ENCODE results near the gene CDK8.

CDK8 gene

DNA sequence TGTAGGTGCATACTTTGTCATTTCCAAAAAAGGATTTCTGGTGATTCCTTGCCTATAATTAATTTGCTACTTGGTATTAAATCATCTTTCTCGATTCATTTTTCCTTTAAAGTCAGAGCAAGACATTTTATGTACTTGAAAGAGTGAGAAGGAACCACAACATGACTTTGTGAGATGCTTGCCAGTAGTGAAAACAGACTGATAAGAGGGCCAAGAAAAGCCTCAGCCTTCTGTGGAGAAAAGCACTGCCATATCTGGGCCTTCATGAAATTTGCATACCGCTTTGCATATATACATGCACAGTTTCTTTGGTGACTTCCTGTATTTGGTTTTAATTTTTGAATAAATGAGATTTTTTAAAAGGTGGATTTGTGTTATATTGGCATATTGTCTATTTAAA lies 128.4 kb downstream of the CDK8 start:
- Histone ChIP-seq H3K9me3 (ENCODE audit: control insufficient read depth, low read length) (no peaks in the 10 kb centered on the region), H3K36me3 (ENCODE audit: control insufficient read depth, insufficient read depth, low read length, severe bottlenecking) (peaks cover 16% of the 10 kb centered on the region), H3K9ac (ENCODE audit: low read length) (no peak overlapping the region), H3K4me3 (ENCODE audit: low read length) (no peak overlapping the region), H3K4me1 (ENCODE audit: control insufficient read depth, insufficient read depth, low read length) (peaks cover 12% of the 10 kb centered on the region), H3K27me3 (replicated peaks; ENCODE audit: control insufficient read depth, insufficient read depth, low read length) (no peaks in the 10 kb centered on the region)
- no peak for DNase-seq (ENCODE audit: low read depth)

GRCh38 chr13:26382835-26383234 lies 128.9 kb downstream of the CDK8 start:
- Histone ChIP-seq H3K27me3 (replicated peaks; ENCODE audit: control insufficient read depth, insufficient read depth, low read length) (no peaks in the 10 kb centered on the region), H3K4me3 (ENCODE audit: low read length) (no peak overlapping the region), H3K9me3 (ENCODE audit: control insufficient read depth, low read length) (no peaks in the 10 kb centered on the region), H3K9ac (ENCODE audit: low read length) (no peak overlapping the region), H3K36me3 (ENCODE audit: control insufficient read depth, insufficient read depth, low read length, severe bottlenecking) (peaks cover 21% of the 10 kb centered on the region), H3K4me1 (ENCODE audit: control insufficient read depth, insufficient read depth, low read length) (peaks cover 9% of the 10 kb centered on the region)
- DNase-seq (ENCODE audit: low read depth): no peak

- no peak overlapping the region for H3K4me3 ChIP-seq (ENCODE audit: low read length)
- H3K9me3 ChIP-seq (ENCODE audit: control insufficient read depth, low read length): no peaks in the 10 kb centered on the region
- no peaks in the 10 kb centered on the region for H3K27me3 ChIP-seq (replicated peaks; ENCODE audit: control insufficient read depth, insufficient read depth, low read length)
- H3K9ac ChIP-seq (ENCODE audit: low read length): no peak overlapping the region
- H3K4me1 ChIP-seq (ENCODE audit: control insufficient read depth, insufficient read depth, low read length): no peaks in the 10 kb centered on the region
- H3K36me3 ChIP-seq (ENCODE audit: control insufficient read depth, insufficient read depth, low read length, severe bottlenecking): peaks cover 28% of the 10 kb centered on the region
- no peak for DNase-seq (ENCODE audit: low read depth)
These were observed 130.7 kb downstream of the CDK8 start for GRCh38 chr13:26384587-26384986.

DNA sequence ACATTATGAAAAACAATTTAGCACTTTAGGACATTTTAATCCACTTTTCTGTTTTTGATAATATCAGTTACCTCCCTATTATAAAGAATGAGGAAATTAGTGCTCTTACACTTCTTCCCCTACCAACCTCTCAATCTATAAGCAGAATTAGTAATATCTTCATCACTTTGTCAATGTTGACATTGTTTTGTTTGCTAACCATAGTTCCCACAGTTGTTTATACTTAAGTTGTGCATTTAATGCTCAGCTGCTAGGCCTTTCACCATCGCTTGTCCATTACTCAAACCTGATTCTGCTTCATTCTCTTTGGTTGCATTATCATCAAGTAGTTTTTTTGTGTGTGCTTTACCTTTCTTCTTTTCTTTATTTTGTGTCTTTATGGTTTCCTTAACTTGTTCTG lies 132.1 kb downstream of the CDK8 start:
- H3K9ac ChIP-seq (ENCODE audit: low read length): no peak overlapping the region
- H3K4me1 ChIP-seq (ENCODE audit: control insufficient read depth, insufficient read depth, low read length): no peaks in the 10 kb centered on the region
- no peaks in the 10 kb centered on the region for H3K27me3 ChIP-seq (replicated peaks; ENCODE audit: control insufficient read depth, insufficient read depth, low read length)
- H3K4me3 ChIP-seq (ENCODE audit: low read length): no peak overlapping the region
- no peaks in the 10 kb centered on the region for H3K9me3 ChIP-seq (ENCODE audit: control insufficient read depth, low read length)
- no peak for DNase-seq (ENCODE audit: low read depth)
- peaks cover 28% of the 10 kb centered on the region for H3K36me3 ChIP-seq (ENCODE audit: control insufficient read depth, insufficient read depth, low read length, severe bottlenecking)

- Histone ChIP-seq H3K9me3 (ENCODE audit: control insufficient read depth, low read length) (no peaks in the 10 kb centered on the region), H3K4me3 (ENCODE audit: low read length) (no peak overlapping the region), H3K27me3 (replicated peaks; ENCODE audit: control insufficient read depth, insufficient read depth, low read length) (no peaks in the 10 kb centered on the region), H3K36me3 (ENCODE audit: control insufficient read depth, insufficient read depth, low read length, severe bottlenecking) (peaks cover 25% of the 10 kb centered on the region), H3K4me1 (ENCODE audit: control insufficient read depth, insufficient read depth, low read length) (no peaks in the 10 kb centered on the region), H3K9ac (ENCODE audit: low read length) (no peak overlapping the region)
- no peak for DNase-seq (ENCODE audit: low read depth)
These were observed 136.3 kb downstream of the CDK8 start for GRCh38 chr13:26390203-26390602.

DNA sequence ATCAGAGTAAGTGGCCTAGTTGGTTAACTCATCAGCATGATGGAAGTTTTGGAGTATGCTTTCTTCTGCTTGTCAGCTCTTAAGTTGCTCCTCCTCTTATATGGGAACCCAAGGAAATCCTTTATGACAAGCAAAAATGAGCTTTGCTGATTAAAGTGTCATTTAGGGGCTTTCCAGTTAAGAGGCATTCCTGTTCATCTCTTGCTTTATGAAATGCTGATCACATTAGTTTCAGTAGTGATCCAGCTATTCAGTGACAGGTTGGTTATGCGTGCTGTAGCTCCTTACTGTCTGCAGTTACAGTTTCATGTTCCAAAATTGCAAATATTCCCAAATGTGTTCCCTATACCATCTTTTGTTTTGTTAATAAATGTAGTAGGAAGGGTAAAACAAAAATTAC lies 146.6 kb downstream of the CDK8 start:
- Histone ChIP-seq H3K27me3 (replicated peaks; ENCODE audit: control insufficient read depth, insufficient read depth, low read length) (no peaks in the 10 kb centered on the region), H3K9me3 (ENCODE audit: control insufficient read depth, low read length) (no peaks in the 10 kb centered on the region), H3K36me3 (ENCODE audit: control insufficient read depth, insufficient read depth, low read length, severe bottlenecking) (peaks cover 42% of the 10 kb centered on the region), H3K4me1 (ENCODE audit: control insufficient read depth, insufficient read depth, low read length) (no peaks in the 10 kb centered on the region), H3K9ac (ENCODE audit: low read length) (no peak overlapping the region), H3K4me3 (ENCODE audit: low read length) (no peak overlapping the region)
- no peak for DNase-seq (ENCODE audit: low read depth)

DNA sequence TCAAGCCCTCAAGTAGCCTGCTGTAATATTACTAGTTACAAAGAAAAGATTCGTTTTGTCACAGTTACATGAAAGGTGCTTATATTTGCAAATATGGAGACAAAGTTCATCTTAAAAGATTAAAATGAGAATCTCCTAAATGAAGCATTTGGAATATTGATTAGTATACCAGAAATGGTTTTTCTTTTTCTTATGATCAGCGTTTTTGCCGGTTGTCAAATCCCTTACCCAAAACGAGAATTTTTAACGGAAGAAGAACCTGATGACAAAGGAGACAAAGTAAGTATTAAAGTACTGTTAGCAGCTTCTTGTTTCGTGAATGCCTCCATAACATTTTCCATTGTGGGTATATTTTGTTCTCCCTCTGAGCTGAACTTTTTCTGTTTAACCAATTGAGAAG lies 147.1 kb downstream of the CDK8 start:
- Histone ChIP-seq H3K27me3 (replicated peaks; ENCODE audit: control insufficient read depth, insufficient read depth, low read length) (no peaks in the 10 kb centered on the region), H3K36me3 (ENCODE audit: control insufficient read depth, insufficient read depth, low read length, severe bottlenecking) (peaks cover 42% of the 10 kb centered on the region), H3K4me3 (ENCODE audit: low read length) (no peak overlapping the region), H3K9ac (ENCODE audit: low read length) (no peak overlapping the region), H3K4me1 (ENCODE audit: control insufficient read depth, insufficient read depth, low read length) (no peaks in the 10 kb centered on the region), H3K9me3 (ENCODE audit: control insufficient read depth, low read length) (no peaks in the 10 kb centered on the region)
- DNase-seq (ENCODE audit: low read depth): no peak

DNA sequence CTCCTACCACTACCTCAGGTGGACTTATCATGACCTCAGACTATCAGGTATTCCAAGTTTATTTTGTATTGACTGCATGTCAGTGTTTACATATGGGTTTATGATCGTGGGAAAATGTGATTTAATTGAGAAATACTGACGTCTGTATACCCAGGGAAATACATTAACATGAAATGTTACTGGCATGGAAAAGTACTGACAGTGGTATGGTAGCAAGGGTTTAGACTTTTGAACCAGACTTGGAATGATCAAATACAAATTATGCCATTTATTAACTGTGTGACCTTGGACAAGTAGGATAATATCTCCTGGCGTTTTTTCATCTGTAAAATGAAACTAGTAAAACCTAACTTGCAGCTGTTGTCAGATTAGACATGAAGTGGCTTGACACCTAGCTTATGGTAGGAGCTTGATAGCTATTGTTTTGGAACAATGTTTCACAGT lies 147.7 kb downstream of the CDK8 start:
- H3K9ac ChIP-seq (ENCODE audit: low read length): no peak overlapping the region
- peaks cover 46% of the 10 kb centered on the region for H3K36me3 ChIP-seq (ENCODE audit: control insufficient read depth, insufficient read depth, low read length, severe bottlenecking)
- no peak overlapping the region for H3K4me3 ChIP-seq (ENCODE audit: low read length)
- H3K4me1 ChIP-seq (ENCODE audit: control insufficient read depth, insufficient read depth, low read length): no peaks in the 10 kb centered on the region
- no peaks in the 10 kb centered on the region for H3K27me3 ChIP-seq (replicated peaks; ENCODE audit: control insufficient read depth, insufficient read depth, low read length)
- no peak for DNase-seq (ENCODE audit: low read depth)
- H3K9me3 ChIP-seq (ENCODE audit: control insufficient read depth, low read length): no peaks in the 10 kb centered on the region

- Histone ChIP-seq H3K9me3 (ENCODE audit: control insufficient read depth, low read length) (no peaks in the 10 kb centered on the region), H3K4me1 (ENCODE audit: control insufficient read depth, insufficient read depth, low read length) (no peaks in the 10 kb centered on the region), H3K27me3 (replicated peaks; ENCODE audit: control insufficient read depth, insufficient read depth, low read length) (no peaks in the 10 kb centered on the region), H3K9ac (ENCODE audit: low read length) (no peak overlapping the region), H3K4me3 (ENCODE audit: low read length) (no peak overlapping the region), H3K36me3 (ENCODE audit: control insufficient read depth, insufficient read depth, low read length, severe bottlenecking) (peaks cover 26% of the 10 kb centered on the region)
- no peak for DNase-seq (ENCODE audit: low read depth)
These were observed 152.9 kb downstream of the CDK8 start for GRCh38 chr13:26406791-26407190.

GRCh38 chr13:26411206-26411605 lies 157.3 kb downstream of the CDK8 start:
- Histone ChIP-seq H3K36me3 (ENCODE audit: control insufficient read depth, insufficient read depth, low read length, severe bottlenecking) (peaks cover 3% of the 10 kb centered on the region), H3K4me1 (ENCODE audit: control insufficient read depth, insufficient read depth, low read length) (no peaks in the 10 kb centered on the region), H3K27me3 (replicated peaks; ENCODE audit: control insufficient read depth, insufficient read depth, low read length) (no peaks in the 10 kb centered on the region), H3K9ac (ENCODE audit: low read length) (no peak overlapping the region), H3K9me3 (ENCODE audit: control insufficient read depth, low read length) (no peaks in the 10 kb centered on the region), H3K4me3 (ENCODE audit: low read length) (no peak overlapping the region)
- DNase-seq (ENCODE audit: low read depth): no peak

GRCh38 chr13:26412263-26412662 lies 158.3 kb downstream of the CDK8 start:
- no peaks in the 10 kb centered on the region for H3K27me3 ChIP-seq (replicated peaks; ENCODE audit: control insufficient read depth, insufficient read depth, low read length)
- H3K4me3 ChIP-seq (ENCODE audit: low read length): no peak overlapping the region
- no peaks in the 10 kb centered on the region for H3K36me3 ChIP-seq (ENCODE audit: control insufficient read depth, insufficient read depth, low read length, severe bottlenecking)
- no peaks in the 10 kb centered on the region for H3K9me3 ChIP-seq (ENCODE audit: control insufficient read depth, low read length)
- no peak overlapping the region for H3K9ac ChIP-seq (ENCODE audit: low read length)
- DNase-seq (ENCODE audit: low read depth): no peak
- H3K4me1 ChIP-seq (ENCODE audit: control insufficient read depth, insufficient read depth, low read length): no peaks in the 10 kb centered on the region

DNA sequence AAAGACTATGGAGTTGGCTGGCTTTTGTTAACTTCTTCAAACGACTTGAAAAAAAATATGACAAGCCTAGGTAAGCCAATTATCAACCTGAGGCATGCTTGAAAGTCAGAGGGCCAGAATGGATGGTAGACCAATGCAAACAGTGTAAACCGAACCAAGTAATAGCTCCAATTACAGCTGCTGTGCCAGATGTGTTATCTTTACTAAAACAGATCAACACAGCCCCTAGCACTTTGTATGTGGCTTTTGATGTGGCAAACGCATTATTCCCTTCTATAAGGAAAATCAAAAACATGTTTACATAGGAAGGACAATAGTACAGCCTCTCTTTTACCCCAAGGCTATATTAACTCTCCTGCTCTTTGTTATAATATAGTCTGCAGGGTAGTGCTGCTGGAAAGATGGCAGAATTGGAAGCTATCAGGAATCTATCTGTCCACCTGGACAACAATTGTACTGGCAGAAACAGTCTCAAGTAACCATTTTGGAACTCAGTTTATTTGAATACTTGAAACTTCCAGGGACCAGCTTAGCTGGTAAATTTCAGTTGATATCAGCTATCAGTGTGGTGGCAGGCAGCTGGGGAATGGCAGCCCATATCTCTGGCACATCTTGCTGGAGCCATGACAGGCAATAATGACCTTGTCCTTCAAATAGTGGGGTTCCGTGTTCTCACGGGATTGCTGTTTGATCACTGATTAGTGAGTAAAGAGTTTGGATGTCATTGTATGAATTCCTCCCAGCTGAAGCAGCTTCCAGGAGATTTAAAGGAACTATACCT lies 159.2 kb downstream of the CDK8 start:
- H3K9ac ChIP-seq (ENCODE audit: low read length): no peak overlapping the region
- DNase-seq (ENCODE audit: low read depth): no peak
- no peaks in the 10 kb centered on the region for H3K9me3 ChIP-seq (ENCODE audit: control insufficient read depth, low read length)
- no peak overlapping the region for H3K4me3 ChIP-seq (ENCODE audit: low read length)
- no peaks in the 10 kb centered on the region for H3K27me3 ChIP-seq (replicated peaks; ENCODE audit: control insufficient read depth, insufficient read depth, low read length)
- no peaks in the 10 kb centered on the region for H3K4me1 ChIP-seq (ENCODE audit: control insufficient read depth, insufficient read depth, low read length)
- H3K36me3 ChIP-seq (ENCODE audit: control insufficient read depth, insufficient read depth, low read length, severe bottlenecking): no peaks in the 10 kb centered on the region
